Activated CD8-positive, alpha-beta T cell treated with anti-CD3 and anti-CD28 coated beads for 36 hours (primary cell): ENCODE measurements around the gene CYB561. TPM values are rescaled to one million over a fixed set of nuclear protein-coding genes. Genes with fewer than 3 reads are reported as not detected.

ENCODE experiments used
- ATAC-seq: fragments of 200-7000 bp; cut with Tn5 transposase; one replicate; pipeline ENCODE4 v1.10.0; 2021; ENCODE audit warnings: mild to moderate bottlenecking, moderate library complexity
- CTCF ChIA-PET: fragments of 350-600 bp; sonication (Branson Sonifier 250); formaldehyde crosslinking; loops from one replicate; lab custom pipeline; 2021; ENCODE audit warnings: antibody characterized with exemption; lab: Charles Lee
- POLR2A ChIA-PET: fragments of 350-600 bp; sonication (Branson Sonifier 250); formaldehyde crosslinking; loops from one replicate; lab custom pipeline; 2021; ENCODE audit warnings: antibody characterized with exemption; lab: Charles Lee
- DNase-seq: peaks from one replicate; pipeline ENCODE4 v3.0.0-alpha.2; 2020
- H3K27ac Mint-ChIP-seq: one replicate; pipeline ENCODE4 v1.8.0; 2021; ENCODE audit warnings: mild to moderate bottlenecking, mixed read lengths
- H3K27me3 Mint-ChIP-seq: one replicate; pipeline ENCODE4 v1.8.0; 2021; ENCODE audit warnings: mixed read lengths
- H3K36me3 Mint-ChIP-seq: one replicate; pipeline ENCODE4 v1.8.0; 2021; ENCODE audit warnings: low read depth, mixed read lengths
- H3K4me1 Mint-ChIP-seq: one replicate; pipeline ENCODE4 v1.8.0; 2021; ENCODE audit warnings: low read depth, mixed read lengths
- H3K4me3 Mint-ChIP-seq: one replicate; pipeline ENCODE4 v1.8.0; 2021; ENCODE audit warnings: mild to moderate bottlenecking, moderate library complexity, mixed read lengths
- H3K9me3 Mint-ChIP-seq: one replicate; pipeline ENCODE4 v1.8.0; 2021; ENCODE audit warnings: mixed read lengths
- intact Hi-C: fragments of 100-400 bp; cut with micrococcal nuclease; formaldehyde crosslinking; loops from one replicate; pipeline ENCODE4 v1.10.0; 2022
- total RNA-seq, 2 experiments: library from RNA; stranded (reverse); gene quantifications; one replicate each; pipeline ENCODE4 v1.2.3, GENCODE V29; 2021
- TF ChIP-seq, protein P1 (sequence below): fragments of 200-600 bp; IDR thresholded peaks from one replicate; pipeline ENCODE4 v1.8.0; 2022; ENCODE audit warnings: antibody characterized with exemption, mild to moderate bottlenecking

Gene CYB561
- total RNA-seq, 2 experiments from 2014 or later, result 1.5 to 2.2 TPM

DNA sequence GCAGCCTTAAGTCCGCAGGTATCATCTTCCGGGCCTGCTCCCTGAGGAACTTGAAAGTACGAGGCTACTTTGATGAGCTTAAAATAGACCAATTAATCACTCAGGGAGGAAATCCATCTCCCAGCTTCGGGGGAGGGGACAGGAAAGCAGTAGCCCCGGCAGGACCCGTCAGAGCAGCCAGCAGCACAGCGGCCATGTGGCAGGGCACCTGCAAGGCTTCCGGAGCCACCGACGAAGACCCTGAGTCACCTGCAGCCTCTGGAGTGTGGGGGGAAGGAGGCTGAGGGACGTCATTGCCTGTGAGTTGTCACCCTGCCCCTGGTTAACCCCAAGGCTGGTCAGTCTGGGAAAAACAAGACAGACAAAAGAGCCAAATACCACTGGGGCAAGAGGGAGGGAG is 4.4 kb upstream of the CYB561 start:
- Mint-ChIP-seq H3K9me3 (no peaks in the 10 kb centered on the region), H3K27ac (no peak overlapping the region), H3K4me3 (no peak overlapping the region), H3K36me3 (no peaks in the 10 kb centered on the region), H3K27me3 (peaks cover 3% of the 10 kb centered on the region), H3K4me1 (peaks cover 17% of the 10 kb centered on the region)
- intact Hi-C loops, result no loop called here
- ChIA-PET POLR2A (interaction anchor here (0.9 kb wide), 1 partner anchor 28 kb away, joined by 4 read pairs; no protein-coding TSS in a partner anchor), CTCF (interaction anchor here (1.0 to 4.8 kb wide), 3 partner anchors 25 to 189 kb away, joined by 3 to 17 read pairs (median 6); no protein-coding TSS in a partner anchor)
- TF ChIP-seq, protein P1, sequence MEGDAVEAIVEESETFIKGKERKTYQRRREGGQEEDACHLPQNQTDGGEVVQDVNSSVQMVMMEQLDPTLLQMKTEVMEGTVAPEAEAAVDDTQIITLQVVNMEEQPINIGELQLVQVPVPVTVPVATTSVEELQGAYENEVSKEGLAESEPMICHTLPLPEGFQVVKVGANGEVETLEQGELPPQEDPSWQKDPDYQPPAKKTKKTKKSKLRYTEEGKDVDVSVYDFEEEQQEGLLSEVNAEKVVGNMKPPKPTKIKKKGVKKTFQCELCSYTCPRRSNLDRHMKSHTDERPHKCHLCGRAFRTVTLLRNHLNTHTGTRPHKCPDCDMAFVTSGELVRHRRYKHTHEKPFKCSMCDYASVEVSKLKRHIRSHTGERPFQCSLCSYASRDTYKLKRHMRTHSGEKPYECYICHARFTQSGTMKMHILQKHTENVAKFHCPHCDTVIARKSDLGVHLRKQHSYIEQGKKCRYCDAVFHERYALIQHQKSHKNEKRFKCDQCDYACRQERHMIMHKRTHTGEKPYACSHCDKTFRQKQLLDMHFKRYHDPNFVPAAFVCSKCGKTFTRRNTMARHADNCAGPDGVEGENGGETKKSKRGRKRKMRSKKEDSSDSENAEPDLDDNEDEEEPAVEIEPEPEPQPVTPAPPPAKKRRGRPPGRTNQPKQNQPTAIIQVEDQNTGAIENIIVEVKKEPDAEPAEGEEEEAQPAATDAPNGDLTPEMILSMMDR, result no peak
- peak; percentile 56 for DNase-seq
- peak; percentile 37 for ATAC-seq

GRCh38 chr17:63448655-63449054 is 2.5 kb upstream of the CYB561 start:
- Mint-ChIP-seq H3K27ac (no peak overlapping the region), H3K27me3 (peaks cover 3% of the 10 kb centered on the region), H3K36me3 (no peaks in the 10 kb centered on the region), H3K4me3 (no peak overlapping the region), H3K4me1 (peaks cover 21% of the 10 kb centered on the region), H3K9me3 (no peaks in the 10 kb centered on the region)
- TF ChIP-seq, protein P1, result no peak
- CTCF ChIA-PET, result interaction anchor here (0.9 to 5.8 kb wide), 6 partner anchors 9 to 164 kb away, joined by 3 to 32 read pairs (median 4); no protein-coding TSS in a partner anchor
- DNase-seq (no peak), ATAC-seq (no peak)
- intact Hi-C loops, result no loop called here
- POLR2A ChIA-PET, result interaction anchor here (0.8 to 2.0 kb wide), 4 partner anchors 9 to 172 kb away, joined by 3 to 4 read pairs (median 4); no protein-coding TSS in a partner anchor

GRCh38 chr17:63447471-63448009 is 1.4 kb upstream of the CYB561 start:
- ChIA-PET POLR2A (interaction anchor here (0.7 to 2.0 kb wide), 5 partner anchors 10 to 173 kb away, joined by 3 to 11 read pairs (median 3); no protein-coding TSS in a partner anchor), CTCF (interaction anchor here (1.1 to 5.8 kb wide), 5 partner anchors 12 to 32 kb away, joined by 3 to 32 read pairs (median 6); no protein-coding TSS in a partner anchor)
- Mint-ChIP-seq H3K27me3 (peaks cover 3% of the 10 kb centered on the region), H3K36me3 (no peaks in the 10 kb centered on the region), H3K4me1 (peaks cover 21% of the 10 kb centered on the region), H3K27ac (peak overlapping the region; percentile 80), H3K4me3 (peak overlapping the region; percentile 69), H3K9me3 (no peaks in the 10 kb centered on the region)
- no peak for ATAC-seq
- intact Hi-C loops, result no loop called here
- DNase-seq, result no peak
- TF ChIP-seq, protein P1, result no peak

- Mint-ChIP-seq H3K9me3 (no peaks in the 10 kb centered on the region), H3K27me3 (peaks cover 3% of the 10 kb centered on the region), H3K27ac (peak overlapping the region; percentile 80), H3K4me3 (peak overlapping the region; percentile 69), H3K4me1 (peaks cover 21% of the 10 kb centered on the region), H3K36me3 (no peaks in the 10 kb centered on the region)
- intact Hi-C loops, result no loop called here
- peak; percentile 32 for ATAC-seq
- TF ChIP-seq, protein P1, result no peak
- ChIA-PET POLR2A (interaction anchor here (0.7 to 2.0 kb wide), 6 partner anchors 11 to 386 kb away, joined by 3 to 11 read pairs (median 4); no protein-coding TSS in a partner anchor), CTCF (interaction anchor here (1.1 to 5.8 kb wide), 5 partner anchors 11 to 39 kb away, joined by 4 to 32 read pairs (median 6); no protein-coding TSS in a partner anchor)
- peak; percentile 60 for DNase-seq
Measured at GRCh38 chr17:63446753-63447470, 806 bp upstream of the CYB561 start.
